Measurements from ENCODE around the gene COQ9. TPM values are rescaled to one million over a fixed set of nuclear protein-coding genes. Genes with fewer than 3 reads are reported as not detected.

COQ9 gene
- total RNA-seq, 1 experiment from 2014 or later, result 62.7 TPM

GRCh38 chr16:57412584-57412983, 34.7 kb upstream of the COQ9 start:
- TF ChIP-seq ZNF274 (IDR thresholded peaks at IDR 0.05; ENCODE audit: low read depth, low read length) (no peak), MAX (IDR thresholded peaks at IDR 0.05) (no peak), CBX3 (IDR thresholded peaks at IDR 0.05; ENCODE audit: low read depth) (no peak), SRF (IDR thresholded peaks at IDR 0.05; ENCODE audit: low read depth) (no peak), YY1 (IDR thresholded peaks at IDR 0.05; ENCODE audit: extremely low read depth, insufficient replicate concordance, low read depth, low read length) (no peak), POLR2AphosphoS5 (IDR thresholded peaks at IDR 0.05; ENCODE audit: low read depth, low read length) (no peak), ATF3 (IDR thresholded peaks at IDR 0.05) (no peak), CTCF (IDR thresholded peaks at IDR 0.05 in 2 of 3, conservative IDR thresholded peaks at IDR 0.05 in 1 of 3; ENCODE audit: borderline replicate concordance in 1 of 3, insufficient read depth in 1 of 3, low read depth in 2 of 3, low read length in 2 of 3) (no peak), JUND (IDR thresholded peaks at IDR 0.05) (no peak), REST (IDR thresholded peaks at IDR 0.05; ENCODE audit: low read depth) (no peak), SIN3A (IDR thresholded peaks at IDR 0.05; ENCODE audit: low read depth) (no peak), EGR1 (IDR thresholded peaks at IDR 0.05; ENCODE audit: low read depth) (no peak), TCF7L2 (IDR thresholded peaks at IDR 0.05; ENCODE audit: borderline replicate concordance, extremely low read depth, insufficient read depth, insufficient read length) (no peak), ZFX (IDR thresholded peaks at IDR 0.05) (no peak), EZH2phosphoT487 (IDR thresholded peaks at IDR 0.05; ENCODE audit: borderline replicate concordance) (no peak), SP1 (IDR thresholded peaks at IDR 0.05; ENCODE audit: low read depth) (no peak), ZBTB33 (IDR thresholded peaks at IDR 0.05; ENCODE audit: extremely low read depth, insufficient replicate concordance, low read length) (no peak)
- DNase-seq (ENCODE audit: low read depth, low spot score) (no peak), ATAC-seq (no peak)
- RAD21 ChIA-PET (ENCODE audit: low non-redundant PET in 1 of 2, low total read pairs in 2 of 2, uncharacterized antibody in 2 of 2, unreplicated experiment in 2 of 2), result no interaction called here
- Histone ChIP-seq H3K9me3 (ENCODE audit: control insufficient read depth in 1 of 2, insufficient read depth in 1 of 2, low read depth in 1 of 2, low read length in 2 of 2) (no peaks in the 10 kb centered on the region), H3K9me2 (ENCODE audit: insufficient read depth) (no peaks in the 10 kb centered on the region), H3K36me3 (ENCODE audit: control insufficient read depth in 1 of 2, insufficient read depth in 2 of 2, low read length in 2 of 2) (no peaks in the 10 kb centered on the region), H3K27ac (ENCODE audit: low read depth, low read length) (no peak overlapping the region), H4K20me1 (ENCODE audit: insufficient read depth) (no peaks in the 10 kb centered on the region), H2AFZ (ENCODE audit: low read depth, low read length, poor library complexity, severe bottlenecking) (no peak overlapping the region), H3K9ac (ENCODE audit: low read length) (no peak overlapping the region), H3K27me3 (ENCODE audit: insufficient read depth, low read length) (no peaks in the 10 kb centered on the region), H3K4me3 (replicated peaks in 1 of 2; ENCODE audit: low read depth in 1 of 2, low read length in 2 of 2) (no peak overlapping the region), H3K4me2 (ENCODE audit: low read length) (no peak overlapping the region), H3K4me1 (ENCODE audit: control insufficient read depth in 1 of 2, insufficient read depth in 2 of 2, low read length in 2 of 2) (peaks cover 3 to 11% of the 10 kb centered on the region in 2 experiments; a peak in 2 of 4 replicates), H3K79me2 (ENCODE audit: insufficient read depth, low read length) (no peaks in the 10 kb centered on the region)
- intact Hi-C loops (cut with micrococcal nuclease), result no loop called here
- no TSS peak for BruUV-seq (replicated peaks)
- POLR2A ChIA-PET, result no interaction called here
- CTCF ChIA-PET, result no interaction called here
